Forelimb muscle (tissue), 1 donor: ENCODE data around the gene ADORA2A. TPM values are rescaled to one million over a fixed set of nuclear protein-coding genes. Genes with fewer than 3 reads are reported as not detected.

Source experiments
- DNase-seq: peaks from one replicate; pipeline ENCODE4 v3.0.0-alpha.2; 2013; ENCODE audit warnings: low read depth
- polyA plus RNA-seq: library from polyadenylated mRNA; unstranded; fragments of 120-200 nt; gene quantifications from one replicate; pipeline ENCODE4 v1.2.1, GENCODE V29; 2013; ENCODE audit not compliant: insufficient read length

Gene ADORA2A
- polyA plus RNA-seq, 1 donor = 14.0 TPM

DNA sequence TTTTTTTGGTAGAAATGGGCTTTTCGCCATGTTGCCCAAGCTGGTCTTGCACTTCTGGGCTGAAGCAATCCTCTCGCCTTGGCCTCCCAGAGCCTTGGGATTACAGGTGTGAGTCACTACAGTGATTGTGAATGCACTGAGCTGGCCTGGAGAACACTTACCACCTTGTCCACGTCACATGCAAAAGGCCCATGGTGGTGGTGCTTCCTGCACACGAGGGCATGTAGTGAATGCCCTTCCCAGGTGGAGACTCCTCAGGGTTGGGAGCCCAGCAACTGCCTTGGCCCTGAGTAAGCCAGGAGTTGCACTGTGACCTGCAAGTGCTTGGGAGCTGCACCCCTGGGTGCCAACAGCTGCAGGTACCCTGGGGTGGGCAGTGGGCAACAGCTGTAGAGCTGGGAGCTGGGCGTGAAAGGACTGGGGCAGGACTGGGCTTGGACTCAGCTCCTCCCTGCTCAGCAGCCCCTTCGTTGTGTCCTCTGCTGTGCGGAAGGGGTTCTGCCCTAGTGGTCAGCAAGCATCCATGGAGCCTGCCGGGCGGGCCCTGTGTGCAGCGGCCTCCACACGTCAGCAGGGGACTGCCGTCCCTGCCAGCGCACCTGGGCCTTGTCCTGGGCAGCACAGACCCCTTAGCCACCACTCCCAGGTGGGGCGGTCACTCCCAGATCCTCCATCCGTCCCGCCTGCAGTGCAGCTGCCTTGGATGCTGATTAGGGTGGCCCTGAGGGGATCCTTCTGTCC lies 9.3 kb upstream of the ADORA2A start:
- DNase-seq = no peak

DNA sequence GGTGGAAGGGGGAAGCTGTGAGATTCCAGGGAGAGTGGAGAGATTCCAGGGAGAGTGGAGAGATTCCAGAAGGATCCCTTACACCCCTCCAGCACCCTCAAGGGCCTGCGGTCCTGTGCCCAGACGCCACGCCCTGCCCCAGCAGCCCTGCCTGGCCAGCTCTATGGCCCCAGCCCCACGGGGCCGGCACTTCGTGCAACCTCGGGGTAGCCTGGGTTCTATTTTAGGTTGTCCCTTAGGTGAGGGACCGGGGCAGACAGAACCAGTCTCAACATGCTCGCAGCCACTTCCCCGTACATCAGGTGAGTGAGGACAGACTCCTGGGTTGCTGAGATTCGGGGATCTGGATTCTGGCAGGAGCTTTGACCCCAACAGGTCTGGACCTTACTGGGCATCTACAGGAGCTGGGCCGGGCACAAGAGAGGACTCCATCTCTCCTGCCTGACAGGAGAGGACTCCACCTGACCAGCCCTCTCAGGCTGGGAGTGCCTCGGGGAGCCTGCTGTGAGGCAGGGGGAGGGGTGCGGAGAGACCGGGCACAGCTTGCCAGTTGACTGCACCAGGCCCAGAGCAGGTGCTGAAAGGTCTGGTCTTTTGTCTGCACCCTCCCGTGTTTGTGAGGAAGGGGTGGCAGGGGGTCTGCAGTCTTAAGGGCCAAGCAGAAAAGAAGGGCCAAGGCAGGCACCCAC lies 8.5 kb upstream of the ADORA2A start:
- no peak for DNase-seq

GRCh38 chr22:24419475-24419850 lies 7.9 kb upstream of the ADORA2A start:
- DNase-seq = no peak

DNA sequence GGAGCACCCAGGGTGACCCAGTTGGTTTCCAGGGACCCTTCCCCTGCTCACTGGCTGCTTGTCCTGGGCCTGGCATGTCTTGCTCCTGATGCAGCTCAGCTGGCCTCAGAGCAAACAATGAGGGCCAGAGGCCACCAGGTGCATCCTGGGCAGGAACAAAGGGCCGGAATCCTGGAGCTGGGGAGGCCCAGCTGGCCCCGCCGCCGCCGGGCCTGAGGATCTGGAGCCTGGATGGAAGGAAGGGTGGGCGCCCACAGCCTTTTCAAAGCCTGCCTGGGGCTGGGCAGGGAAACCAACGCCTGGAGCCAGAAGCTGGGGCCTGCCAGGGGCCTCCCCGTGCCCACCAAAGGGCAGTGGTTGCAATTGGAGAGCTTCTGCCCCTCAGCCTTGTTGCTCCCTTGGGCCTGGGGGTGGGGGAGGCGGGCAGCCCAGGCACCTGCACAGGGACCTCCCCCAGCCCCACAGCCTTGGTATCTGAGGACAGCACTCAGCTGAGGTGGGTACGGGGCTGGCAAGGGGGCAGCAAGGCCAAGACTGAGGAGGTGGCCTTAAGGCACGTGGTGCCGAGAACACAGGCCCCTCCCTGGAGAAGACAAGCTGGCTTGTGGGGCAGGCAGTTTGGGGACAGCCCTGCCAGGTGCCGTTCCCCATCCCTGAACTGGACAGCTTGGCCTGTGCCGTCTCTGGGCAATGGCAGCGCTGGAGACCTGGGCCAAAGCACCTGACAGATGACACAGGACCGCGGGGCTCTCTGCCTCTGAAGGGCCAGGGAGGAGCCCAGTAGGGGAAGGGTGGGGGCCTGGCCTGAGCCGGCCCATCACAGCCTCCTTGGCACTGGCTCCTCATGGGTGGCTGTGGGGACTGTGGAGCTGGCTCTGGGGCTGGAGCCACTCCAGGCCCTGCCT lies 7.1 kb upstream of the ADORA2A start:
- no peak for DNase-seq

GRCh38 chr22:24420977-24421343 lies 6.4 kb upstream of the ADORA2A start:
- DNase-seq = no peak

DNA sequence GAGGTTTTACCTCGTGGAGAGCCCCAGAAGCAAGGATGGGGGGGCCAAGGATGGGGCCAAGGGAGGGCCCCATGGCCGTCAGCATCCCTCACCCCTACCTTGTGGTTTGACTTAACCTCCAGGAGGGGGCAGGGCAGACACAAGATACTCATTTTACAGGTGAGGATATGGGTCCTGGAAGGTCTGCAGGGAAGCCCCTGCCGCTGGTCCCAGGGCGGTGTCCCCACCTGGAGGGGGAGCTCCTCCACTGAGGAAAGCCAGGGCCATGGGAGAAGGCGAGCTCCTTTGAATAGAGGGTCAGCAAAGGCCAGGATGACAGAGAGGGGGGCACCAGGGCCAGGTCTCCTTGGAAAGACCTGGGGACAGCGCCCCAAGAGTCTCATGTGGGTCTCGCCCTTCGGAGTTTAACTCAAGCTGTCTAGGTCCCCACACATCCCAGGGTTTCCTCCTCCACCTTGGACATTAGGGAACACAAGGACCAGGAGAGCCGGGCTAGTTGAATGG lies 5.9 kb upstream of the ADORA2A start:
- no peak for DNase-seq

DNA sequence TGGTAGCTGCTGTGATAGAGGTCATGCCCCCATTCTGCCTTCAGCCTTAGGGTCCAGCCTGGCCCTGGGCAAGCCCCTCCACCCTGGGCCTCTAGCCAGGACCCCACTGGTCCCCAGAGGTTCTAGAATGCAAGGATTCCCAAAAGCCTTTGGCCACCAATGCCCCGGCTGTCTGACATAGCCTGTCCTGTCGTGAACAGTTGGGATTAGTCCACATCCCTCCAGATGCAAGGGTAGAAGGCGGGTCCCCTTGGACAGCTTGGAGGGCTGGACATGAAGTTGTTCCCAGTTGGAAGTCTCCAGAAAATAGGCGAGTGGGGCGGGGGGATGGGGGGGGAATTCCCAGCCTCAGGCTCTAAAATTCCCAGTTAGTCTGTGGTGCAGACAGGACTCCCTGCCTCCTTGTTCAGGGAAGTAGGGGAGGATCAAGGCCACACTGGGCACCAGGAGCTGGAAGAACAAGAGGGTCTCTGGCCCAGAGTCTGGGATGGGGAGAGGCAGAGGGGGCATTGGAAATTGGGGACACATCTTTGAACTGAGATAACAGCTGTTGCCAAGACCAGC lies 5.2 kb upstream of the ADORA2A start:
- no peak for DNase-seq

DNA sequence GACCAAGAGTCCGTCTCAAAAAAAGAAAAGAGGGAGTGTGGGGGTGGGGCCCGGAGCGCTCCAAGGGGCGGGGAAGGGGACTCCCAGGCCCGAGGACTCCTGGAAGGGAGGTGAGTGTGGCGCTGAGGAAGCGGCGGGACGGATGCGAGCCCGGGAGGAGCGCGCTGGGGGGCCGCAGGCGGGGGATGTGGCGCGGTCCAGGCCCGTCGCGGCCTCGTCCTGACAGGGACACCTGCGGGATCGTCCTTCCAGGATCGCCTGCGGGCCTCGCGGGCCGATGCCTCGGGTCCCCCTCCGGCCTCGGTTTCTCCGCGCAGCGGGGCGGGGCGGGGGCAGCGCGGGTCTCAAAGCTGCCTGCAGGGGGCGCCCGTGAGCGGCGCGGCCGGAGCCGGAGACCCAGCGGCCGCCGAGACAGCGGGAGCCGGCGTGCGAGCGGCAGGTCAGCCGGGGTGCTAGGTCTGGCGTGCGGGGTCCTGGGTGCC lies 3.8 kb upstream of the ADORA2A start:
- DNase-seq = no peak

- DNase-seq = no peak
These were observed 3.1 kb upstream of the ADORA2A start for GRCh38 chr22:24424001-24424900.

- DNase-seq = no peak
These were observed 2.3 kb upstream of the ADORA2A start for GRCh38 chr22:24424901-24425775.

DNA sequence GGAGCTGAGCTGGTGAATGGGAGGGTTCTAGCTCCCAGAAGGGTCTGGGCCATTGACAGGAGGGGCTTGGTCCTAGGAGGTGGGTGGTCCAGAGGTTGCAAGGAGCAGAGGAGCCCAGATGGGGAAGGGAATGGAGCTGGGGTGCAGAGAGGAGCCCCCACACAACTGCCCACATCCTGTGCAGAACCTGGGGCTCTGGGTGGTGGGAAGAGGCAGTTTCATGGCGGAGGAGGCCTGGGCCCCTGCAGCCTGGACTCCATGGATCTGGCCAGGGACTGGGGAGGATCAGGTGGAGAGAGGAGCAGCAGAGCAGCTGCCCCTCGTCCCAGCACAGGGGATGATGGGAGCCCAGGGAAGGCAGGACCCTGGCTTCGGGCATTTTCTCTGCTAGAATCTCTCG lies 963 bp upstream of the ADORA2A start:
- no peak for DNase-seq

GRCh38 chr22:24426851-24427499 lies 424 bp upstream of the ADORA2A start:
- no peak for DNase-seq

- DNase-seq = no peak
These were observed 1.5 kb downstream of the ADORA2A start for GRCh38 chr22:24428751-24429410.

DNA sequence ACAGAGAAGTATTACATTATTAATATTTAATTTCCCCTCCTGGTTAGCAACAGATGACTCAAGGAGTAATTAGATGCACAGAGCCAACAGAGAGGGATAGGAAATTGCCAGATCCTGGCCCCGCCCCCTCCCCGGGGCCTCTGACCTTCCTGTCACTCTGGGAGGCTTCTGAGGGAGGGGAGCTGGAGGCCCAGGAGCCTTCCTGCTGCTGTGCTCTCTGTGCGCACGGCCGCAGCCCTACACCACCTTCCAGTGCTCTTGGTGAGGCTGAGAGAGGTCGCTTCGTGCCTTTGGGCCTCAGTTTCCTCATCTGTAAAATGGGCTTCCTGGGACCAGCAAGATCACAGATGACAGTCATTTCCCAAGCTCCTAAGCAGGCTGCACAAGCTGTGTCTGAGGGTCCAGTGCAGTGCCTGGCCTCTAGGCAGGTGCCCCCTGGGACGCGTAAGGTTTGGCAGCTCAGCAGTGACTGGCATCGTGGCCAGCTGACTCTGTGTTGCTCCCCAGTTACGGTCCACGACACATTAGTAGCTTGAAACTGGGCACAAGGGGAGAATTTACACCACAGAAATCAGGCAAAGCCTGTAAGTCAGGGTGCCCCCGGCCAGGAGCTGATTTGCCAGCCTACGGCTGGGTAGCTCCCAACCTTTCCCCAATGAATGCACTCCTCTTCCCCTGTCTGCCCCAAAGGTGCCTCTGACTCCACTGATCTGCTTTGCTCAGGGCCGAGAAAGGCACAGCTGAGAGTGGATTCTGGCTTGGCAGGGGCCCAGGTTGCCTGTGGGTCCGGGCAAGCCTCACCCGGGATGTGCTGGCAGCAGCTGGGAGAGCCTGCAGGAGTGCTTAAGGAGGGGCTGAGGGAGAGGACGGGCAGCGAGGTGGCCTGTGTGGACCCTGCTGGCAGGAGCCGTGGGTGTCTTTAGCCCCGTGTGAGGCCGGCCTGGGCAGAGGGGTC lies 2.3 kb downstream of the ADORA2A start:
- DNase-seq = no peak

DNA sequence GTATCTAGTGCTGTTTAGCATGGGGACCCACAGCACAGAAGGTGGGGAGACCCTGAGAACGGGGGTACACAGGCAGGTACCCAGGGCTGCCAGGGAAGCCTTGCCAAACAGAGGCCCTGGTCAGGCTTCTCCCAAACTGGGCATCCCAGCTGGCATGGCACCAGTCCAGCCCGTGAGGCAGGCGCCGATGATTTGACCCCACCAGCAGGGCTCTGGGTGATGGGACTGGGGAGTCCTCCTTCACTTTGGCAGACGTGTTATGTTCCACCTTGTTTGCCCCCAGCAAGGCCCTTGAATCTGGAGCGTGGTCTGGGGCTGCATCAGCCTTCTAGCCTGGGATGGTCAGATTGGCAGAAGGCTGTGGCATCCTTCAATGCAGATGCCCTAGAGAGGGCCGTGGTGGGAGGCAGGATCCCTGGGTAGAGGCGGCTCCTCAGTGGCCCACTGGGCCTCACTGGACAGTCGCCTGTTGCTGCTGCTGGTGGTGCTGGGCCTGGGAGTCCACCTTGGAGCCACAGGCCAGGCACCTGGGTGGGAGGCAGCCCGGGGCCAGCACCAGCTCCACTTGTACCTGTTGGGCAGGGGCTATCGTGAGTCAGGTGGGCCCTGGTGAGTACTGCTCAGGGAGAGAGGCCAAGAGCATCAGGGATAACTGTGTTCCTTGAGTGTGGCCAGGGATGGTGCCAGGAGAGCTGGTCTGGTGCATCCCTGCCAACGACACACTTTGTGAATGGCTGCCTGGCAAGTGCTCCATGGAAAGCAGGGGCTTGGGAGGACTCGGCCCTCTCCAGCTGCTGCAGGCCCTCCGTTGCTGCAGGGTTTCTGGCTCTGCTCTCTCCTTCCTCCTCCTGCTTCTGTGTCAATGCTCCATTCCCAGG lies 3.3 kb downstream of the ADORA2A start:
- no peak for DNase-seq

DNA sequence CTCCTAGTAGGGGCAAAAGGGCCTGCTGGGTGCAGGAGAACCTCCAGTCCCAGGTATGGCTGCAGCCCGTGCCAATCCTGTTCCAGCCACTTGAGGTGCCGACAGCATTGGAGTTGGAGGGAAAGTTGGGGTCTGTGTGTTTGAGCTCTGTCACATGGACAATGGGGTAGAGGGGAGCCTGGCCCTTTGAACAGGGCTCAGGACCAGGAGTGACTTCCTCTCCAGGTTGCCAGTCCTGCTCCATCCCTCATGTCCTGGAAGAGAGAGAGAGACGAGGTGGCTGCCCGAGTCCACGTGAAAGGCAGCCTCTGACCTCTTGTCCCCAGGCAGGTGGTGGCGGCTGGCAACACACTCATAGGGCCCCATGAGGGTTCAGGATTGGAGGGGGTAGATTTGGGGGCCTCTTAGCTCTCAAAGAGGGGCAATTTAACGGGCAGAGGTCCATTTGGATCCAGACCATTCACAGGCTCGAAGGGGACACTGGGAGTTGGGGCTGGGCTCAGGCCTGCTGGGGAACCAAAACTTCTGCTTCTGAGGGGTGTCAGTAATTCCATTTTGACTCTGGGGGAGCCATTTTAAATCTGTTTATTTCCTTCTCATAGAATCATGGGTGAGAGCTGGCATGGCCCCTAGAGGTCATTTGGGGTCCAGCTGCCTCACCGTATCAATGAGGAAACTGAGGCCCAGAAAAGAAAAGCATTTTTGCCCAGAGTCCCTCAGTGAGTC lies 4.1 kb downstream of the ADORA2A start:
- DNase-seq = no peak
